ENCODE data around the gene BRIP1. TPM values are rescaled to one million over a fixed set of nuclear protein-coding genes. Genes with fewer than 3 reads are reported as not detected.

Gene BRIP1
- total RNA-seq, 1 donor from 2014 or later, result 6.4 TPM

DNA sequence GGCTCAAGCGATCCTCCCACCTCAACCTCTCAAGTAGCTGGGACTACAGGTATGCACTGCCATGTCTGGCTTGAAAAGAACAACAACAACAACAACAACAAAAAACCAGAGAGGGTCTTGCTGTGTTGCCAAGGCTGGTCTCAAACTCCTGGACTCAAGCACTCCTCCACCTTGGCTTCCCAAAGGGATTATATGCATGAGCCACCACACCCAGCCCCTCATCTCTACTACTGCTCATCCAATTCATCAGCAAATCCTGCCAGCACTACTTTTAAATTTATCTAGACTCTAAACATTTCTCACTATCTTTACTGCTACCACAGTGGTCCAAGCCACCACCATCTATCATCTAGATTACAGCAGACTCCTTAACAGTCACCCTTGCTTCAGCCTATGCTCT is 109.6 kb downstream of the BRIP1 start:
- Histone ChIP-seq H3K9ac (ENCODE audit: low read length) (no peak overlapping the region), H3K4me3 (ENCODE audit: insufficient read depth, low read depth, low read length) (no peak overlapping the region), H3K27ac (ENCODE audit: low read depth, low read length) (no peak overlapping the region), H4K20me1 (ENCODE audit: insufficient read depth, low read length) (no peaks in the 10 kb centered on the region), H3K36me3 (ENCODE audit: insufficient read depth, low read length) (no peaks in the 10 kb centered on the region), H3K27me3 (ENCODE audit: insufficient read depth, low read length) (no peaks in the 10 kb centered on the region), H3K4me1 (ENCODE audit: insufficient read depth, low read length) (no peaks in the 10 kb centered on the region), H3K79me2 (ENCODE audit: insufficient read depth, low read length) (no peaks in the 10 kb centered on the region), H3K4me2 (ENCODE audit: low read length) (no peak overlapping the region), H2AFZ (ENCODE audit: low read depth, low read length) (no peak overlapping the region), H3K9me3 (ENCODE audit: insufficient read depth, low read depth, low read length) (no peaks in the 10 kb centered on the region)
- Mint-ChIP-seq H3K27me3 (ENCODE audit: low read depth, unreplicated experiment) (no peaks in the 10 kb centered on the region), H3K9me3 (ENCODE audit: unreplicated experiment) (no peaks in the 10 kb centered on the region), H3K36me3 (ENCODE audit: low read depth, unreplicated experiment) (peaks cover 2% of the 10 kb centered on the region), H3K27ac (ENCODE audit: unreplicated experiment) (no peak overlapping the region), H3K4me3 (ENCODE audit: unreplicated experiment) (no peak overlapping the region), H3K4me1 (ENCODE audit: low read depth, unreplicated experiment) (no peaks in the 10 kb centered on the region)
- DNase-seq (ENCODE audit: low read depth) (no peak), FAIRE-seq (no peak)
- TF ChIP-seq EZH2 (IDR thresholded peaks at IDR 0.05; ENCODE audit: insufficient read depth, low read length), result no peak
- TF ChIP-seq, protein P1, sequence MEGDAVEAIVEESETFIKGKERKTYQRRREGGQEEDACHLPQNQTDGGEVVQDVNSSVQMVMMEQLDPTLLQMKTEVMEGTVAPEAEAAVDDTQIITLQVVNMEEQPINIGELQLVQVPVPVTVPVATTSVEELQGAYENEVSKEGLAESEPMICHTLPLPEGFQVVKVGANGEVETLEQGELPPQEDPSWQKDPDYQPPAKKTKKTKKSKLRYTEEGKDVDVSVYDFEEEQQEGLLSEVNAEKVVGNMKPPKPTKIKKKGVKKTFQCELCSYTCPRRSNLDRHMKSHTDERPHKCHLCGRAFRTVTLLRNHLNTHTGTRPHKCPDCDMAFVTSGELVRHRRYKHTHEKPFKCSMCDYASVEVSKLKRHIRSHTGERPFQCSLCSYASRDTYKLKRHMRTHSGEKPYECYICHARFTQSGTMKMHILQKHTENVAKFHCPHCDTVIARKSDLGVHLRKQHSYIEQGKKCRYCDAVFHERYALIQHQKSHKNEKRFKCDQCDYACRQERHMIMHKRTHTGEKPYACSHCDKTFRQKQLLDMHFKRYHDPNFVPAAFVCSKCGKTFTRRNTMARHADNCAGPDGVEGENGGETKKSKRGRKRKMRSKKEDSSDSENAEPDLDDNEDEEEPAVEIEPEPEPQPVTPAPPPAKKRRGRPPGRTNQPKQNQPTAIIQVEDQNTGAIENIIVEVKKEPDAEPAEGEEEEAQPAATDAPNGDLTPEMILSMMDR (IDR thresholded peaks at IDR 0.05; ENCODE audit: insufficient read depth, low read depth, low read length), result no peak

DNA sequence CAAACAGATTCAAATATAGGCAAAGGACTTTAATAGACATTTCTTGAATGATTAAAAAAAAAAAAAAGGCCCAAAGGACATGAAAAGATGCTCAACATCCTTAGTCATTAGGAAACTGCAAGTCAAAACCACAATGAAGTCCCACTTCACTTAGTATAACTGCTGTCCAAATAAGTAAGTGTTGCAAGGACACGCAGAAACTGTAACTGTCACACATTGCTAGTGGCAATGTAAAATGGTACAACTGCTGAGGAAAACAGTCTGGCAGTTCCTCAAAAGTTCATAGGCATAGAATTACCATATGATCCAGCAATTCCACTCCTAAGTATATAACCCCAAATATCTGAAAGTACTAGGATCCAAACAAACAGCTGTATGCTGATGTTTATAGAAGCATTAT is 112.7 kb downstream of the BRIP1 start:
- no peak overlapping the region for H3K4me3 ChIP-seq (ENCODE audit: insufficient read depth, low read depth, low read length)
- H4K20me1 ChIP-seq (ENCODE audit: insufficient read depth, low read length), result no peaks in the 10 kb centered on the region
- no peak overlapping the region for H3K4me2 ChIP-seq (ENCODE audit: low read length)
- H2AFZ ChIP-seq (ENCODE audit: low read depth, low read length), result no peak overlapping the region
- FAIRE-seq (no peak), DNase-seq (ENCODE audit: low read depth) (no peak)
- no peak for TF ChIP-seq EZH2 (IDR thresholded peaks at IDR 0.05; ENCODE audit: insufficient read depth, low read length)
- TF ChIP-seq, protein P1 (IDR thresholded peaks at IDR 0.05; ENCODE audit: insufficient read depth, low read depth, low read length), result no peak
- H3K27me3 Mint-ChIP-seq (ENCODE audit: low read depth, unreplicated experiment), result no peaks in the 10 kb centered on the region
- no peaks in the 10 kb centered on the region for H3K4me1 ChIP-seq (ENCODE audit: insufficient read depth, low read length)
- H3K27ac ChIP-seq (ENCODE audit: low read depth, low read length), result no peak overlapping the region
- no peak overlapping the region for H3K4me3 Mint-ChIP-seq (ENCODE audit: unreplicated experiment)
- no peak overlapping the region for H3K9ac ChIP-seq (ENCODE audit: low read length)
- no peaks in the 10 kb centered on the region for H3K36me3 Mint-ChIP-seq (ENCODE audit: low read depth, unreplicated experiment)
- H3K36me3 ChIP-seq (ENCODE audit: insufficient read depth, low read length), result no peaks in the 10 kb centered on the region
- no peaks in the 10 kb centered on the region for H3K9me3 ChIP-seq (ENCODE audit: insufficient read depth, low read depth, low read length)
- no peaks in the 10 kb centered on the region for H3K4me1 Mint-ChIP-seq (ENCODE audit: low read depth, unreplicated experiment)
- H3K9me3 Mint-ChIP-seq (ENCODE audit: unreplicated experiment), result peaks cover 3% of the 10 kb centered on the region
- H3K27me3 ChIP-seq (ENCODE audit: insufficient read depth, low read length), result no peaks in the 10 kb centered on the region
- H3K27ac Mint-ChIP-seq (ENCODE audit: unreplicated experiment), result no peak overlapping the region
- H3K79me2 ChIP-seq (ENCODE audit: insufficient read depth, low read length), result peaks cover 2% of the 10 kb centered on the region

DNA sequence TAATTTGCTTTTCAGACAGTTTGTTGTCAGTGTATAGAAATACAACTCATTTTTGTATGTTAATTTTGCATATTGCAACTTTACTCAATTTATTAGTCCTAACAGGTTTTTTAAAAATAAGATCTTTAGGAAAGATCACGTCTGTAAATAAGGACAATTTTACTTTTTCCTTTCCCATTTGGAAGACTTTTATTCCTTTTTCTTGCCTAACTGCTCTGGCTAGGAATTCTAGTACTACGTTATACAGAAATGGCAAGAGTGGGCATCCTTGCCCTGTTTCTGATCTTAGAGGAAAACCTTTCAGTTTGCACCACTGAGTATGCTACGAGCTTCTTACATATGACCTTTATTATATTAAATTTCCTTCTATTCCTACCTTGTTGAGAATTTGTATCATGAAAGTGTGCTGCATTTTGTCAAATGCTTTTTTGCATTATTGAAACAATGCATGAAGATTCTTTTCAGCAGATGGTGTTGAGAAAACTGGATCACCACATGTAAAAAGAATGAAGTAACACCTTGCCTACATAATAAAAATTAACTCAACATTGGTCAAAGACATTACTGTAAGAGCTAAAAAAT is 113.4 kb downstream of the BRIP1 start:
- Mint-ChIP-seq H3K4me1 (ENCODE audit: low read depth, unreplicated experiment) (no peaks in the 10 kb centered on the region), H3K27ac (ENCODE audit: unreplicated experiment) (no peak overlapping the region), H3K4me3 (ENCODE audit: unreplicated experiment) (no peak overlapping the region), H3K36me3 (ENCODE audit: low read depth, unreplicated experiment) (no peaks in the 10 kb centered on the region), H3K27me3 (ENCODE audit: low read depth, unreplicated experiment) (no peaks in the 10 kb centered on the region), H3K9me3 (ENCODE audit: unreplicated experiment) (peaks cover 3% of the 10 kb centered on the region)
- no peak overlapping the region for H3K9ac ChIP-seq (ENCODE audit: low read length)
- TF ChIP-seq, protein P1 (IDR thresholded peaks at IDR 0.05; ENCODE audit: insufficient read depth, low read depth, low read length), result no peak
- TF ChIP-seq EZH2 (IDR thresholded peaks at IDR 0.05; ENCODE audit: insufficient read depth, low read length), result no peak
- H3K4me2 ChIP-seq (ENCODE audit: low read length), result no peak overlapping the region
- no peaks in the 10 kb centered on the region for H4K20me1 ChIP-seq (ENCODE audit: insufficient read depth, low read length)
- no peak overlapping the region for H2AFZ ChIP-seq (ENCODE audit: low read depth, low read length)
- FAIRE-seq (no peak), DNase-seq (ENCODE audit: low read depth) (no peak)
- no peaks in the 10 kb centered on the region for H3K27me3 ChIP-seq (ENCODE audit: insufficient read depth, low read length)
- no peaks in the 10 kb centered on the region for H3K36me3 ChIP-seq (ENCODE audit: insufficient read depth, low read length)
- no peak overlapping the region for H3K4me3 ChIP-seq (ENCODE audit: insufficient read depth, low read depth, low read length)
- H3K9me3 ChIP-seq (ENCODE audit: insufficient read depth, low read depth, low read length), result no peaks in the 10 kb centered on the region
- no peaks in the 10 kb centered on the region for H3K4me1 ChIP-seq (ENCODE audit: insufficient read depth, low read length)
- H3K79me2 ChIP-seq (ENCODE audit: insufficient read depth, low read length), result peaks cover 2% of the 10 kb centered on the region
- H3K27ac ChIP-seq (ENCODE audit: low read depth, low read length), result no peak overlapping the region
